ENCODE measurements around the gene HPSE2. TPM values are rescaled to one million over a fixed set of nuclear protein-coding genes. Genes with fewer than 3 reads are reported as not detected.

HPSE2 gene
- total RNA-seq, 3 donors from 2014 or later = 2.7 to 8.0 (median 5.9) TPM

GRCh38 chr10:98846787-98847186, 388.9 kb downstream of the HPSE2 start:
- intact Hi-C loops (cut with DNase I; ENCODE audit: low total_unique reads) = no loop called here
- H3K27ac ChIP-seq = no peak overlapping the region
- H3K36me3 ChIP-seq = no peaks in the 10 kb centered on the region
- H3K4me3 ChIP-seq = no peak overlapping the region
- TF ChIP-seq CTCF (IDR thresholded peaks at IDR 0.05) (no peak), POLR2AphosphoS5 (IDR thresholded peaks at IDR 0.05) (no peak), POLR2A (IDR thresholded peaks at IDR 0.05) (no peak)
- no peak for DNase-seq (ENCODE audit: low spot score in 2 of 2)
- no peaks in the 10 kb centered on the region for H3K4me1 ChIP-seq
- no peaks in the 10 kb centered on the region for H3K27me3 ChIP-seq
- H3K9me3 ChIP-seq = no peaks in the 10 kb centered on the region

DNA sequence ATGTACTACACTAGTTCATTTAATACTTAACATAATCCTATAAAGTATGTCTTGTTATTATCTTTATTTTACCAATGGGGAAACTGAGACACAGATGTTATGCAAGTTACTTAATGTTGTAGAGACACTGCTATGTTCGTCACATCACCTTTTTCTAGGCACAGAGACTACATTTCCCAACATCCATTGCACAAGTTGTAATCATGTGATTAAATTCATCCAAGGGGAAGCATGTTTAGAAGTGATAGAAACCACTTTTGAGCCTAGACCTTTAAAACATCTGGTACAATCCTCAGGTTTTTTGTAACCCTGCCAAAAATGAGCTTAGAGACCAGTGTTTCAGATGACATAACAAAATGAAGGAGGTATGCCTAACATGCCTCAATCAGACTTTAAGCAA, 402.1 kb downstream of the HPSE2 start:
- no peak for TF ChIP-seq POLR2AphosphoS5 (IDR thresholded peaks at IDR 0.05)
- TF ChIP-seq CTCF (IDR thresholded peaks at IDR 0.05) = no peak
- TF ChIP-seq POLR2A (IDR thresholded peaks at IDR 0.05) = no peak
- no peak overlapping the region for H3K4me3 ChIP-seq
- intact Hi-C loops (cut with DNase I; ENCODE audit: low total_unique reads) = no loop called here

DNA sequence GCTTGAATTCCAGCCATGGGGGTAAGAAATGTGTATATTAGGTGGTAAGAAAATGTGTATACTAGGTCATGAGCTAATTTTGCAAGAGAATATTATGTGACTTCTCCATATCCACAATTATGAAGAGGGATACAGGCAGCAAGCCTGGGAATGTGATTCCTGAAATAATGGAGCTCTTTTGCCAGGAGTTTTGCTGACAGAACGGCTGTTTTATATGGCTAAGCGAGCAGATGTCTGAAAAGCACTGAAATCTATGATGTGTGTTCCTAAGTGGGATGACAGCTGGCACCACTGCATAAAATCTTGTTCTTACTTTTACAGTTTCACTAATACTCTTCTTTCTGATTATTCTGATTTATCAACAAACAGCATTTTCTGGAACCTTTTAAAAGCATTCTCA, 402.9 kb downstream of the HPSE2 start:
- intact Hi-C loops (cut with DNase I; ENCODE audit: low total_unique reads) = no loop called here
- no peak overlapping the region for H3K4me3 ChIP-seq
- H3K27ac ChIP-seq = no peak overlapping the region
- no peak for DNase-seq (ENCODE audit: low spot score in 2 of 2)
- H3K9me3 ChIP-seq = peaks cover 0 to 3% of the 10 kb centered on the region in 2 donors
- no peaks in the 10 kb centered on the region for H3K27me3 ChIP-seq
- no peaks in the 10 kb centered on the region for H3K4me1 ChIP-seq
- TF ChIP-seq POLR2AphosphoS5 (IDR thresholded peaks at IDR 0.05) = no peak
- no peaks in the 10 kb centered on the region for H3K36me3 ChIP-seq

More for the DNA sequence above, 402.1 kb downstream of the HPSE2 start:
- Histone ChIP-seq H3K27me3 (no peaks in the 10 kb centered on the region), H3K27ac (no peak overlapping the region), H3K4me1 (no peaks in the 10 kb centered on the region), H3K9me3 (peaks cover 0 to 3% of the 10 kb centered on the region in 2 donors), H3K36me3 (no peaks in the 10 kb centered on the region)
- no peak for DNase-seq (ENCODE audit: low spot score in 2 of 2)

DNA sequence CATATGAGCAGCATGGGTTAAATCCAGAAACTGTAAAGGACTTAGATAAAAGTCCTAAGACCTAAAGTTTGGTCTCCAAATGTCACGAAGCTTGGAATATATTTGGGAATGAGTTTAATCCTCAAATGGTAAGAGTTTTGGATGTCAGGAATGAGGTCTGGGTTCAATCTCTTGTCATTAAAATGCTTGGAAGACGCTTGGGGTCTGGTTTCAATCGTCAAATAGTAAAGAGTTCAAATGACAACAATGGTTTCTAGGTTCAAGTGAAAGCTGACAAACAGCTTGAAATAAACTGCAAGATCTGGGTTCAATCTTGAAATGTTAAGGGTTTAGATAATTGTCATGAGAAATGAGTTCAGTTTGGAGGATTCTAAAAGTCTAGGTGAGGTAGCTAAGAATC, 403.5 kb downstream of the HPSE2 start:
- no peak overlapping the region for H3K4me3 ChIP-seq
- H3K9me3 ChIP-seq = peaks cover 0 to 3% of the 10 kb centered on the region in 2 donors
- H3K27me3 ChIP-seq = no peaks in the 10 kb centered on the region
- H3K27ac ChIP-seq = no peak overlapping the region
- DNase-seq (ENCODE audit: low spot score in 2 of 2) = no peak
- H3K4me1 ChIP-seq = no peaks in the 10 kb centered on the region
- no peak for TF ChIP-seq POLR2A (IDR thresholded peaks at IDR 0.05)
- TF ChIP-seq POLR2AphosphoS5 (IDR thresholded peaks at IDR 0.05) = no peak
- no peak for TF ChIP-seq CTCF (IDR thresholded peaks at IDR 0.05)
- no peaks in the 10 kb centered on the region for H3K36me3 ChIP-seq
- intact Hi-C loops (cut with DNase I; ENCODE audit: low total_unique reads) = no loop called here

DNA sequence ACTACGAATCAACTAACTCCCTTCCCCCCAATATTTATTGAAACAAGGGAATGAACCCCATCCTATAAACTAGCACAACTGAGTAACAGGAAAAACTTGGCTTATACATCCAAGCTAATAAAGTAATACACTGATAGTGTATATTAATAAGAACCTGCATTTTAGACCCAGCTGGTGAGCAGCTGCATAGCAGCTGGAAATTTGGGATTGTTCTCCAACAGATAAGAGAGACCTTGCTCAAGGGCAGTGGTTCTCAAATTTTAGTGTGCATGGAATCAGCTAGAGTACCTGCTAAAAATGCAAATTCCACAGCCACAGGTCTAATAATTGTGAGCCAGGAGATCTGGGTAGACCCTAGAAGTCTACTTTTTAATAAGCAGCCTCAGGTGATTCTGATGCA, 404.3 kb downstream of the HPSE2 start:
- H3K36me3 ChIP-seq = no peaks in the 10 kb centered on the region
- DNase-seq (ENCODE audit: low spot score in 2 of 2) = no peak
- no peak overlapping the region for H3K4me3 ChIP-seq
- TF ChIP-seq POLR2A (IDR thresholded peaks at IDR 0.05) = no peak
- no peak for TF ChIP-seq POLR2AphosphoS5 (IDR thresholded peaks at IDR 0.05)
- no peak for TF ChIP-seq CTCF (IDR thresholded peaks at IDR 0.05)
- no peaks in the 10 kb centered on the region for H3K27me3 ChIP-seq
- H3K9me3 ChIP-seq = peaks cover 0 to 3% of the 10 kb centered on the region in 2 donors
- no peak overlapping the region for H3K27ac ChIP-seq
- intact Hi-C loops (cut with DNase I; ENCODE audit: low total_unique reads) = no loop called here
- no peaks in the 10 kb centered on the region for H3K4me1 ChIP-seq

- Histone ChIP-seq H3K4me1 (no peaks in the 10 kb centered on the region), H3K27me3 (no peaks in the 10 kb centered on the region), H3K4me3 (no peak overlapping the region), H3K9me3 (peaks cover 3% of the 10 kb centered on the region in 2 donors), H3K36me3 (no peaks in the 10 kb centered on the region), H3K27ac (no peak overlapping the region)
- intact Hi-C loops (cut with DNase I; ENCODE audit: low total_unique reads) = no loop called here
- TF ChIP-seq CTCF (IDR thresholded peaks at IDR 0.05) = no peak
- no peak for TF ChIP-seq POLR2AphosphoS5 (IDR thresholded peaks at IDR 0.05)
- TF ChIP-seq POLR2A (IDR thresholded peaks at IDR 0.05) = no peak
- DNase-seq (ENCODE audit: low spot score in 2 of 2) = no peak
Observed at GRCh38 chr10:98825741-98826140, 409.9 kb downstream of the HPSE2 start.
